ENCODE results near the gene EPHA3.
A peak's percentile ranks its signal among the peaks of the same experiment; 100 is the strongest.

The EPHA3 gene

DNA sequence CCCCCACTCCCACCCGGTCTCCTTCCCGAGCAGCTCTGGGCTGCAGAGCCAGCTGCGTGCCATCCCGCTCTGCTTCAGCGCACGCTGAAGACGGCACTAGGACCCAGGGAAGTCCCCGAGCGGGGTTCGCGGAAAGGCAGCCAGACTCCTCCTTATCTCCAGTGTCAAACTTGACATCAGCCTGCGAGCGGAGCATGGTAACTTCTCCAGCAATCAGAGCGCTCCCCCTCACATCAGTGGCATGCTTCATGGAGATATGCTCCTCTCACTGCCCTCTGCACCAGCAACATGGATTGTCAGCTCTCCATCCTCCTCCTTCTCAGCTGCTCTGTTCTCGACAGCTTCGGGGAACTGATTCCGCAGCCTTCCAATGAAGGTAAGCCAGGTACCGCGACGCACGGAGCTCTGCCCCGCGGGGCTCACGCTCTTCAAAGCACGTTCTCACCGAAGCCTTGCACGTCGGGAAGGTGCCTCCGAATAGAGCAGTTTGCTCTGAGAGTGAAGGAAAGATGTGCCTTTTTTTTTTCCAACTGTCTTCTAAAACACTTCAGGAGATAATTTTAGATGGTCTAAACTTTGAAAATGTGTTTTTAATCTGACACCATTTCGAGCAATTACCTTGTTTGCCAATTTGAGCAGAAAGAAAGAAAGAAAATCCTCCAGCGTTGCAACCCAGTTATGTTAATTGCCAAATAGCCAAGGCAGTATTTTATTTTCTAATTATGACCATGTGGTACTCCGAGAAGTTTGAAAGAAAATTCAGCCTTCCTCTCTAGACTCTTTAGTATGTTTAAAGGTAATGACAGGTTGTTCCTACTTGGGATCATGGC, at the start of gene EPHA3:
TSS of gene EPHA3 (plus strand) at position 161 of the 830 bp plus-strand sequence. CDS start at position 289, 128 bp downstream.
- DNase-seq = no peak

- no peak for DNase-seq
Observed at GRCh38 chr3:89058371-89058770, 49.0 kb upstream of the EPHA3 start.

DNA sequence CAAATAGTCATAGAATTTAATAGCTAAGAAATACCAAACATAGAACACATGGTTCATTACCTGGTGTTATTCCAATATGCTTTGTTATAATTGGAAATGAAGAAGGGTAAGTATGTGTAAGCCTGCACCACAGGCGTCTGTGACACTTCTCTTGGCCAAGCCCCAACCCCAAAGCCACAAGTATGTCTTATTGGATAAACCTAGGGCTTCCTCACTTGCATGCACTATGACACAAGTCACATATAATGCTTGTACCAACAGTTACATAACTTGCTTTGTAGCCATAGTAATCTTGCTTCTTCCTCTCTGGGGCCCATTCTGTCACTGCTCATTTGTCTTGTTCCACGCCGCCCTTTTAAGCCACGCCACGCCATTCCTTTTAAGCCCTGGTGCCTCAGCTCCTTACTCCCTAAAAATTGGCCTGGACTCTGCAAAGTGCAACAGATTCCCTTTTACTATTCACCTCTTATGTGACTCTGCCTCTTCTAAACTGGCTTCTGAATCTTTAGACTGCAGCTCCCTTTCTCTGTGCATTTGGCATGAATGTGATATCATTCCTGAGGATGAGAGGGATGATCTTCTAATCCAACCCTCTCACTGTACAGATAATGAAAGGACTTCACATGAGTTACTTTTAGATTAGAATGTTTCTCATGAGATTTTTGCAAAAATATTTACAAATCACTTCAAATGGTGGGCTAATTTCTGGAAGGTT, 48.1 kb upstream of the EPHA3 start:
- DNase-seq = no peak

- DNase-seq = no peak
Observed at GRCh38 chr3:89061259-89061658, 46.2 kb upstream of the EPHA3 start.

DNA sequence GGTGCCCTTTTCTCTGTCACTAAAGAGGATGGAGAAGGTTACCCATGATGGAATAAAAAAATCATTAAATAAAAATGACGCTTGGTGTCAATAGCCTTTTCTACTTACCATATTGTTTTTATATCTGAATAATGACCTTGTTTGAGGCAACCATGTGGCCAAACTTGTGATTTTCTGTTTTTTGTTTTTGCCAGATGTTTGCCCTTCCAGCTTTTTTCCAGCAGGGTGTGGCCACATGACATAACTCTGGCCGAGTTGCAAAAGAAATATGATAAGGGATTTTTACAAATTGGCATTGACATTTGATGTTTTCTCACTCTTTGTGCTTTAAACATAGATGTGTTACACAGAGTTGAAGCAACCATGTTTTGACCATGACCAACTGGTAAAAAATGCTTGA, 39.7 kb upstream of the EPHA3 start:
- no peak for DNase-seq

DNA sequence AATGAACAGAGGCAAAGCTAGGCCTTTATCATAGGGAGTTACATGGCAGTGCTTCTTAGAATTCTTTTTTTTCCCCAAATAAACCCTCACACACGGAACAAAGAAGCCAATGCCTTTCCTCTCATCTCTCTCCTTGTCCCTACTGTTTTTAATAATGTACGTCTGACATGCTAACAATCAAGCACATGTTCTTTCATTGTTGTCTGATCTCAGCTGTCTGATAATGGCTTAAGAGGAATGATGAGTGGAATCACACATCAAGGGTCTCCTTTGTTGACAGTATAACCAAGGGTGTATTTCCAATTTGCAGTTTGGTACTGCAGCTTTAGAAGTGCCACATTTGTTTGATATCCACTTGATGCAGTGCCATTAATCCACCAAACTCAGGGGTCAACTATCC, 34.8 kb upstream of the EPHA3 start:
- no peak for DNase-seq

DNA sequence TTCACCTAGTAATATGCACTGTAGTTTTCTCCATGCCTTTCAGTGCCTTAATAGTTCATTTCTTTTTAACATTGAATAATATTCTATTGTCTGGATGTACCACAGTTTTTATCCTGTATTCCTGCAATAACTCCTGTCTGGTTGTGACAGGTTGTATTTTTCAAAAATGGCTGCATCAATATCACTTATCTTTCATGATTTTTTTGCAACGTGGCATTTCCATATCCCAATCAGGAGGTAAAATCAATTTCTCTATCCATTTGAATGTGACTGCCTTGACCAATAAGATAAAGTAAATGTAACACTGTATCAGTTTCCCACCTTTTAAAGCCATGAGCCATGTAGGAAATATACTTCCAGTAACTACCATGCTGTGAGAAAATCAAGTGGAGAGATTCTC, 27.5 kb upstream of the EPHA3 start:
- no peak for DNase-seq

DNA sequence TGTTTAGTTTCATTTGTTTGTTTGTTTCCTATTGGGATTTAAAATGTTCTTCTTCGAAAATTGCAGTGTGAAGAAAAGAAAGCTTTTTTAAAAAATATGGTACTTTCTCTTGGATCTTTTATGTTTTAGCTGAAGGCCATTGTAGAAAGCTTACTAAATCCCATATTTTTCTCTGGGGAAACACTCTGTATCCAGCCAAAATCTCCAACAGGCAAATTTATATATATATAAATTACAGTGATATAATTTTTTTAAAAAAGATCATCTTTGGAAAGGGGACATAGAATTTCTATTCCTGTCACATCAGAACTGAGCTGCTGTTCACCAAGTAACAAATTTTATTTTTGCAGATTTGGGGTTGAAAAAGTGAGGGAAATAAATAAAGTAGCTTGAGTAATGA, 19.6 kb upstream of the EPHA3 start:
- no peak for DNase-seq

GRCh38 chr3:89098173-89098572, 9.2 kb upstream of the EPHA3 start:
- no peak for DNase-seq

GRCh38 chr3:89098964-89099585, 8.3 kb upstream of the EPHA3 start:
- DNase-seq = peak; percentile 19

GRCh38 chr3:89101251-89101650, 6.2 kb upstream of the EPHA3 start:
- no peak for DNase-seq

GRCh38 chr3:89101921-89102320, 5.5 kb upstream of the EPHA3 start:
- DNase-seq = no peak

GRCh38 chr3:89104499-89104898, 2.9 kb upstream of the EPHA3 start:
- no peak for DNase-seq

GRCh38 chr3:89105503-89105902, 1.9 kb upstream of the EPHA3 start:
- DNase-seq = no peak

- no peak for DNase-seq
Observed at GRCh38 chr3:89108291-89108550, 800 bp downstream of the EPHA3 start.

DNA sequence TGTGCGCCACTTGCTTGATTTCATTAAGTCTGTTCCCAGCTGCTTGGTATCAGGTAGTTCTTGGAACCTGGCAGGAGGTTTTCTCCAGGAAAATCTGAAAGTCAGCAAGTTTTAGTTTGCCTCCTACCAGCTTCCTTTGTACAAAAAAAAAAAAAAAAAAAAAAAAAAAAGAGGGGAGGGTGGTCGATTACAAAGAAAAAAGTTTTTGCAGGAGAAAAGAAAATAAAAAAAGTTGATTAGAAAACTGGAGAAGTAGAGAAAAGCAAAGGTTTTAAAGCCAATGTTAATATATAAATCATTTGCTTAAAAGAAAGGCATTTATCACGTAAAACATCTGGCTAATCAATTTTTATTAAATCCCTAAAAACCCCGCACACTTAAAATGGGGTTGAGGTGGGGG, 5.9 kb downstream of the EPHA3 start:
- no peak for DNase-seq

DNA sequence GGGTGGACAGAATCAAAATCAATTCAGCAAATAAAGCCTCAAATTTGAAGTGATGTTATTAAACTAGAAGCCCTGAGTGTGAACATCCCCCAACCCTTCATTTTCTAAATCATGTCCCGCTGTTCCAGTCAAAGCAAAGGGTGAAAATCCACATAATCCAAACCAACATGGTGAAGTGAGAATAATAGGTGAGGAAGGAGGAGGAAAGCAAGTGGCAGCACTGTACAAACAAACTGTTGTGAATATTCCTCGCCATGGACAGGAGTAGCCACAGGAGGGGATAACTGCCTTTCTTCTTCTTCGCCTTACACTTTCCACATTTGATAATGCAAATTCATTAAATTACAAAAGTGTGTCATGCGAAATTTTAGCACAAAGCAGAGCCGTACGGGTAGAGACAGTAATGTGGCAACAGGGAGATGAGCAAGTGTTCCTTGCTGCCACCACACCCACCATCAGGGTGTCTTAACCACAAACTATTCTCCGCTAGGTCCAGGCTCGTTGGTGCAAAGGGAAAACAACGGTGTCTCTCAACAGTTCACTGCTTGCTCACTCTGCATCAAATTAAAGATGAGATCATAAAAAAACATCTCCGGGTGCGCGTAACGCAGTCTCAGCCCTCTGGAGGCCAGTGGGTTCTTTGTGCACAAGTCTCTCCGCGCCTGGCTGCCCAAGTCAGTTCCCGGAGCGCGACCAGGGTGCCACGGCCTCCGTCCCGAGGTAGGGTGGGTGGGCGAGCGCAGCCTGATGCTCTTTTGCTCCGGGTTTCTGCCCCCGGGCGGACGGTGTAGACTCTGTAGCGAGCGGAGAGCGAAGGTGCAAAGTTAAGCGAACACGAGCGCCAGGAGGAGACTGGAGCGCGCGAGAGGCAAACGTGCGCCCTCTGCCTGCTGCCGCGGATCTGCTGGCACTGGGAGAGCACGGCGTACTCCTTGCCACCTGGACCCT, 6.7 kb downstream of the EPHA3 start:
- DNase-seq = no peak

DNA sequence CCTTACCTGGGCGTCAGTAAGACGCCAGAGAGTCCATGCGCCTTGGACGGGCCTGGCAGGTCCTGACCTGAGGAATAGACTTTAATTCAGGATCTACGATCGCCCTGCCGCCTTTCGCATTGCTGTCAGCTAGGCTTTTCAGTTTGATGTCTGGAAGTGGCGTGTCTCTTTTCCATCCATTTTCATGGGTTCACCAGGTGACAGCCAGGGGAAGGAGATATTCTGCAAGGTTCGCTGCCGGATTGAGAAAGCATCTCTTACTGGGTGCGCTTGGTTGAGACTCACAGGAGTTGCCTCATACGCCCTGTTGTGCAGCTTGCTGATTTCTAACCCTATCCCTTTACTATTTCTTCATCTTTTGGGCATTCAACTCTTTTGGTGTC, 7.4 kb downstream of the EPHA3 start:
- no peak for DNase-seq

- no peak for DNase-seq
Observed at GRCh38 chr3:89116476-89116875, 9.1 kb downstream of the EPHA3 start.

DNA sequence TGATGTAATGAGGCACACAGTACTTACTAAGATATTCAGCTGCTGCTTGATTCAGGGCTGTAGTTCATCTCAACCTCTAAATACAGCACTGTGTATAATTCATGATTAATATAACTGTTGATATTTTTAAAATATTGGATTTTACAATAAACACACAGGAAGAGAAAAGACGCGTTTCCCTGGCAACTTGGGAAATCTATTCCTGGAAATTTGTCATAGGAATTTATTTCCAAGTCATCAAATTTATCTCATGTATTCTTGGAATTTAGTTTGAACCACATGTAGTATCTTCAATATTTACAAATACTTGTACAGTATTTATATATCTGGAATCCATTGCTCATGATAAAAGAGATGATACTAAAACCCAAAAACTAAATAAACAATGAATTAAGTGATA, 30.6 kb downstream of the EPHA3 start:
- no peak for DNase-seq

GRCh38 chr3:89139870-89140269, 32.4 kb downstream of the EPHA3 start:
- DNase-seq = no peak

DNA sequence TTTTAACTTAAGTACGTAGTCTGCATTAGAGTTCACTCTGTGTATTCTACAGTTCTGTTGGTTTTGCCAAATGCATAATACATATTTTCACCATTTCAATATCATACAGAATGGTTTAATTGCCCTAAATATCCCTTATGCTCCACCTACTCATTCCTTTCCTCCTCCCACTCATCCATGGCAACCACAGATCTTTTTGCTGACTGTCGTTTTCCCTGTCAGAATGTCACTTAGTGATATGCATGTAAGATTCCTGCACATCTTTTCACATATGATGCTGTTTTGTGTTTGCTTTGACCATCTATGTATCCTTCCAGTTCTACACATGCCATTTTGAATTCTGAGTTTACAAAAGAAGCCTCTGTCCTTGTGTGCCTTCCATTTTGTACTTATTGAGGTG, 36.7 kb downstream of the EPHA3 start:
- no peak for DNase-seq

- DNase-seq = no peak
Observed at GRCh38 chr3:89145995-89146394, 38.6 kb downstream of the EPHA3 start.

Measured in DMS153 (cell line).